ENCODE data around the gene HMOX2.

GRCh38 chr16:4428500-4428899 lies 47.7 kb upstream of the HMOX2 start:
- TF ChIP-seq ZNF274 (IDR thresholded peaks at IDR 0.05; ENCODE audit: low read depth, low read length) (no peak), YY1 (IDR thresholded peaks at IDR 0.05; ENCODE audit: insufficient read depth, insufficient read length) (no peak)

Data from NT2/D1 (cell line).